GM21619 (cell line): ENCODE results near the gene SCML1.

Experiments used
- ATAC-seq: cut with Tn5 transposase; IDR thresholded peaks from one replicate; pipeline ENCODE4 v1.9.1; 2021; ENCODE audit not compliant: unreplicated experiment

Gene SCML1

GRCh38 chrX:17788956-17789562 lies 51.8 kb downstream of the SCML1 start:
- no peak for ATAC-seq

GRCh38 chrX:17792826-17793225 lies 55.5 kb downstream of the SCML1 start:
- no peak for ATAC-seq

- no peak for ATAC-seq
Measured at GRCh38 chrX:17798921-17799320, 61.6 kb downstream of the SCML1 start.

GRCh38 chrX:17801431-17801830 lies 64.1 kb downstream of the SCML1 start:
- ATAC-seq: no peak

- ATAC-seq: no peak
Measured at GRCh38 chrX:17802756-17803155, 65.5 kb downstream of the SCML1 start.

GRCh38 chrX:17803449-17803848 lies 66.2 kb downstream of the SCML1 start:
- ATAC-seq: no peak
